RWPE1 (cell line): ENCODE results near the gene MOB2.

ENCODE experiments used
- CTCF ChIA-PET: fragments of 350-600 bp; sonication (Branson Sonifier 250); formaldehyde crosslinking; extraction: SDS; loops from one replicate; lab custom pipeline; 2021; lab: Yijun Ruan, JAX
- POLR2A ChIA-PET: fragments of 400-600 bp; formaldehyde crosslinking; extraction: SDS; loops from one replicate; lab custom pipeline; 2020; ENCODE audit warnings: antibody characterized with exemption; ENCODE audit not compliant: low non-redundant PET; lab: Yijun Ruan, JAX
- DNase-seq: peaks from one replicate; pipeline ENCODE4 v3.0.0; 2012; ENCODE audit warnings: low spot score
- H3K27ac ChIP-seq: fragments of 450-650 bp; 2 replicates; pipeline ENCODE4 v1.5.1; 2017
- TF ChIP-seq, protein P1 (sequence below): fragments of 450-650 bp; conservative IDR thresholded peaks from 2 replicates; pipeline ENCODE4 v1.5.1; 2017; ENCODE audit warnings: low read depth, mild to moderate bottlenecking

MOB2 gene

DNA sequence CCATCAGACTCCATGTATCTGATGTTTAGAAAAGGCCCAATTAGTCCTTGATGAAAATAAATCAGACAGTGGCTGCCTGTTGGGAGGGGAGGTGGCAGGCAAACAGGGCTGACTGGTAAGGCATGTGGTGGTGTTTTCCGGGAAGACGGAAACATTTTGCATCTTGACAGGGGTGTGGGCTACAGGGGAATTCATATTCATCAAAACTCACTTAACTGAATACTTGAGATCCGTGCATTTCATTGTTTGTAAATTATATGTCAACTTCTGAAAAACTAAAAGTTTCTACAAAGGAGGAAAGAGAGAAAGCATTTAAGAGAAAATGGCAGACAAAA lies 10.1 kb upstream of the MOB2 start:
- DNase-seq, result no peak
- POLR2A ChIA-PET, result no interaction called here
- CTCF ChIA-PET, result no interaction called here
- no peak overlapping the region for H3K27ac ChIP-seq
- TF ChIP-seq, protein P1, sequence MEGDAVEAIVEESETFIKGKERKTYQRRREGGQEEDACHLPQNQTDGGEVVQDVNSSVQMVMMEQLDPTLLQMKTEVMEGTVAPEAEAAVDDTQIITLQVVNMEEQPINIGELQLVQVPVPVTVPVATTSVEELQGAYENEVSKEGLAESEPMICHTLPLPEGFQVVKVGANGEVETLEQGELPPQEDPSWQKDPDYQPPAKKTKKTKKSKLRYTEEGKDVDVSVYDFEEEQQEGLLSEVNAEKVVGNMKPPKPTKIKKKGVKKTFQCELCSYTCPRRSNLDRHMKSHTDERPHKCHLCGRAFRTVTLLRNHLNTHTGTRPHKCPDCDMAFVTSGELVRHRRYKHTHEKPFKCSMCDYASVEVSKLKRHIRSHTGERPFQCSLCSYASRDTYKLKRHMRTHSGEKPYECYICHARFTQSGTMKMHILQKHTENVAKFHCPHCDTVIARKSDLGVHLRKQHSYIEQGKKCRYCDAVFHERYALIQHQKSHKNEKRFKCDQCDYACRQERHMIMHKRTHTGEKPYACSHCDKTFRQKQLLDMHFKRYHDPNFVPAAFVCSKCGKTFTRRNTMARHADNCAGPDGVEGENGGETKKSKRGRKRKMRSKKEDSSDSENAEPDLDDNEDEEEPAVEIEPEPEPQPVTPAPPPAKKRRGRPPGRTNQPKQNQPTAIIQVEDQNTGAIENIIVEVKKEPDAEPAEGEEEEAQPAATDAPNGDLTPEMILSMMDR, result no peak

DNA sequence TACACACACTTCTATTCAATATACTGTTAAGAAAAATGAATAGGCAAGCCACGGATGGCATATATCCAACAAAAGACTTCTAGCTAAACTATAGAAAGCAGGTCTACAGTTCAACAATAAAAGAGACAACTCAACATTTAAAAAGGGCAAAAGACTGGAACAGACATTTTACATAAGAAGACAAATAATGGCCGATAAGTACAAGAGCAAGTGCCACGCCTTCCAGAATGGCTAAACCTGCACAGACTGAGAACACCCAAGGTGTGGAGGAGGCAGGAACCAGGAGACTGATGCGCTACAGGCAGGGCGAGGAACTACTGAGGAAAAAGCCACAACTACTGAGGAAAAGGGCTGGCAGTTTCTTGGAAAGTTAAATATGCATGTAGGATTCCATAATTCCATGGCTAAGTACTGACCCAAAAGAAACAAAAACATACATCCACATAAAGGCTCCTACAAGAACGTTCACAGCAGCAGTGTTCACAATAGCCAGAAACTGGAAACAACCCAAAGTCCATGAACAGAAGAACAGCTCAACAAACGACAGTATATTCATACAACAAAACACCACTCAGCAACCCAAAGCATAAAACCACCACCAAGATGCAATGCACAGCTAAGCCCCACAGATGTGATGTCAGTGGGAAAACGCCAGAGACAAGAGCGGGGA lies 9.6 kb upstream of the MOB2 start:
- TF ChIP-seq, protein P1, result no peak
- POLR2A ChIA-PET, result no interaction called here
- no peak for DNase-seq
- H3K27ac ChIP-seq, result no peak overlapping the region
- CTCF ChIA-PET, result no interaction called here

DNA sequence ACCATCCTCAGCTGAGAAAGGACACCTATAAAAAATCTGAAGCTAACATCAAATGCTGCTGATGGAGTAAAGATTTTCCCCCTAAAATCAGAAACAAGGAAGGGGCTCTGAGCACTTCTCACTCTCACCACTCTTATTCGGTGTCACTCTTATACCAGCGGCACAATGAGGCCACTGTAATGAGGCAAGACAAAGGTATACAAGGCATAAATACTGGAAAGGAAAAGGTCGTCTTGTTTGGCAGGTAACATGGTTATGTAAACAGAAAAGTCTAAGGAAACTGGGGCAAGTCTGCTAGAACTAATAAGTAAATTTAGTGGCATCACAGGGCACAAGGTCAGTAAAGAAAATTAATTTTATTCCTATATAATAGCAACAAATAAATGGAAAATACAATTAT lies 8.1 kb upstream of the MOB2 start:
- ChIA-PET POLR2A (no interaction called here), CTCF (no interaction called here)
- DNase-seq, result no peak
- TF ChIP-seq, protein P1, result no peak
- no peak overlapping the region for H3K27ac ChIP-seq

DNA sequence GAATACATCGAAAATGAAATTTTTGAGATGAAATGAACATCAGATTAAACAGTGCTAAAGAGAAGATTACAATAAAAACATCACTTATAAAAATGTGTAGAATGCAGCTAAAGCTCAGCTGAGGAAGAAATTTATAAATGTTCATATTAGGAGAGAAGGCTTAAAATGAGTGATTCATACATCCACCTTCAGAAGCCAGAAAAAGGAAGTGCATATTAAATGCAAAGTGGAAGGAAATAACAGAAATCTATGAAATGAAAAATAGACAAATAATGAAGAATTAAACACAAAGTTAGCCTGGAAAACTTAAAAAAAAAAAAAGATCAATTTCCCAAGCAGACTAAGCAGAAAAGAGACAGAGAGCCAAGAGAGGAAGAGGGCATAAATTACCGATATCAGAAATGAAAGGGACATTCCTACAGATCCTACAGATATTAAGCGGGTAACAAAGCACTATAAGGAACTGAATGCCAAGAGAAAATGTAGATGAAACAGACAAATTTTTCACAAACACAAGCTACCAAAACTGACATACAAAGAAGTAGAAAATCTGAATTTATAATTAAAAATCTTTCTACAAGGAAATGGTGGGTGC lies 7.2 kb upstream of the MOB2 start:
- ChIA-PET CTCF (no interaction called here), POLR2A (no interaction called here)
- TF ChIP-seq, protein P1, result no peak

DNA sequence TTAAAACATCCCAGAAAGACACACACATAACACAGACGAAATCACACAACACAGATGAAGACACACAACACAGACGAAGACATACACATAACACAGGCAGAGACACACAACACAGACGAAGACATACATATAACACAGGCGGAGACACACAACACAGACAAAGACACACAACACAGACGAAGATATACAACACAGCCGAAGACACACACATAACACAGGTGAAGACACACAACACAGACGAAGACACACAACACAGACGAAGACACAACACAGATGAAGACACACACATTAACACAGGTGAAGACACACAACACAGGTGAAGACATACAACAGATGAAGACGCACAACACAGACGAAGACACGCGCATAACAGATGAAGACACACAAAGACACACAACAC lies 4.8 kb upstream of the MOB2 start:
- DNase-seq, result no peak
- CTCF ChIA-PET, result no interaction called here
- POLR2A ChIA-PET, result interaction anchor here (0.8 kb wide), 1 partner anchor 11 kb away, joined by 3 read pairs; no protein-coding TSS in a partner anchor
- TF ChIP-seq, protein P1, result no peak
- H3K27ac ChIP-seq, result no peak overlapping the region

More for the DNA sequence above, 7.2 kb upstream of the MOB2 start:
- H3K27ac ChIP-seq, result no peak overlapping the region
- no peak for DNase-seq

DNA sequence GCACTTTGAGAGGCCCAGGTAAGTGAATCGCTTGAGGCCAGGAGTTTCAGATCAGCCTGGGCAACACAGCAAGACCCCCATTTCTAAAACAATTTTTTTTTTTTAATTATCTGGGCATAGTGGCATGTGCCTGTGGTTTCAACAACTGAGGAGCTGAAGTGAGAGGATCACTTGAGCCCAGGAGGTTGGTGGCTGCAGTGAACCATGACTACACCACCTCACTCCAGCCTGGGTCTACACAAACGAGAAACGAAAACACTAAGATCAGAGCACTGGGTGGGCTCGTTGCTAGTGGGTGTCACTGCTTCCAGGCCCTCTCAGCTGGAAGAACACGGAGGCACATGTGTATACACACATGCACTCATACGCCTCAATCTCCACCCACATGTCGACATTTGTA lies 4.1 kb upstream of the MOB2 start:
- ChIA-PET CTCF (no interaction called here), POLR2A (interaction anchor here (0.8 kb wide), 1 partner anchor 12 kb away, joined by 3 read pairs; no protein-coding TSS in a partner anchor)
- TF ChIP-seq, protein P1, result no peak

More for the DNA sequence above, 4.1 kb upstream of the MOB2 start:
- no peak for DNase-seq
- H3K27ac ChIP-seq, result no peak overlapping the region
